Fibroblast of skin of left quadriceps (primary cell): ENCODE results near the gene FBLN7.

Experiments used
- DNase-seq, 2 experiments: peaks; one replicate each; pipeline ENCODE4 v3.0.0-alpha.2; 2013; ENCODE audit warnings: low read depth in 2 of 2

Gene FBLN7

GRCh38 chr2:112140899-112141625 lies 2.9 kb downstream of the FBLN7 start:
- no peak for DNase-seq

DNA sequence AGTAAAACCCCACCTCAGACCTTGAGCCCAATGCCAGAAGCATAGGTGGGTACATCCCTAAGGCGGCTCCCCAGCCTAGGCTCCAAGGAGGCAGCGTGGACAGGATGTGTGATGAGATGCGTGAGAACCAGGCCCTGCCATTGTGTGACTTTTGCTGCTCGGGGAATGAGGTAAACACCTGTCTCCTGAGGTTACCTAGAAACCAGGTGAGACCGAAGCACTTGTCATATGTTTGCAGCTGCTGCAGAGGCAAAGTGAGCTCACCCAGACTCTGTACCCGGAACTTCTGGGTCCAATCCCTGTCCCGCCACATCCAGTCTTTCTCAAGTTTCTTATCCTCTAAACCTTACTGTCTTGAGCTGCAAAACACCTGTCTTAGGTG lies 3.4 kb downstream of the FBLN7 start:
- DNase-seq, result no peak

- DNase-seq, result no peak
These were observed 4.4 kb downstream of the FBLN7 start for GRCh38 chr2:112142525-112143078.

GRCh38 chr2:112143150-112143549 lies 5.0 kb downstream of the FBLN7 start:
- DNase-seq, result no peak

DNA sequence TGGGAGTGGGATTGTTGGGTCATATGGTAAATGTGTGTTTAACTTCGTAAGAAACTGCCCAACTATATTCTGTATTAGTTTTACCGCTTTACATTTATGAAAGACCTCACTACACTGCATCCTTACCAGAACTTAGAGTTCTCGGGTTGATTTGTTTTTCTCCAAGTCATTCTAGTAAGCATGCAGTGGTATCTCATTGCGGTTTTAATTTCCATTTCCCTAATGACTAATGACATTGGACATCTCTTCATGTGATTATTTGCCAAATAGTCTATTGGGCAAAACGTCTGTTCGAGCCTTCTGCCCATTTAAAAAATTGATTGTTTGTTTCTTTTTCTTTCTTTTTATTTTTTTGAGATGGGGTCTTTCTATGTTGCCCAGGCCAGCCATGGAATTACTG lies 6.8 kb downstream of the FBLN7 start:
- DNase-seq, result no peak

- no peak for DNase-seq
These were observed 9.4 kb downstream of the FBLN7 start for GRCh38 chr2:112147382-112148168.

DNA sequence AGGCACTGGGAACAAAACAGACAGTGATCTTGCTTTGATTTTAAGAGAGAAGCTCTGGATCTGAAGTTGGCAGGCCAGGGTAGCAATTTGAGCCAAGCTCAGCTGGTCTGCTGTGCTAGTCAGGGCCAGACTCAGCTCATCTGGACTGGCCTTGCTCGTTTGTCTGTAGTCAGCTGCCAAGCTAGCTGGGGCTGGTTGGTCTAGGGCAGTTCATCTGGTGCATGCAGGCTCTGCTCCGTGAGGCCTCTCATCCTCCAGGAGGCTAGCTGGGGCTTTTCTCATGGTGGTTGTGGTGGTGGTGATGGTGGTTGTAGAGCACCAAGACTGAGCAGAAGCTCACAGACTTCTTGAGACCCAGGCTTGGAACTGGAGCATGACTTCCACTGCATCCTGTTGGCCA lies 10.3 kb downstream of the FBLN7 start:
- DNase-seq, result no peak

DNA sequence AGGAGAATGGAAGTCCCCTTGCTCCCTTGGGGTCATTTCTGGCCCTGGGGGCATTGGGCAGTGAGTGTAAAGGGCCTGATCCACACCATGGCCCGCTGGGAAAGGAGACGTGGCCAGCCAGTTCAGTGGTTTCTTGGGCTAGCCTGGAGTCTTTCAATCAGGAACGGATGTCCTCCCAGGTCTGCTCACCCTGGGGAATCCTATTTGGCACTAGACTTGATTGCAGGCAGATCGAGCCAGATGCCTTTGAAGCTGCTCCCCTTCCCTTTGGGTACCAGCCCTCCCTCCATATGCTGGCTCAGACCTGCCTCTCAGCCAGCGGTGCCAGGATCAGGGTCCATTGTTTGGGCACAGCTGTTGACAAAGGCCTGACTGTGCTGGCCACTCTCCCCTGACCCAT lies 11.0 kb downstream of the FBLN7 start:
- no peak for DNase-seq

DNA sequence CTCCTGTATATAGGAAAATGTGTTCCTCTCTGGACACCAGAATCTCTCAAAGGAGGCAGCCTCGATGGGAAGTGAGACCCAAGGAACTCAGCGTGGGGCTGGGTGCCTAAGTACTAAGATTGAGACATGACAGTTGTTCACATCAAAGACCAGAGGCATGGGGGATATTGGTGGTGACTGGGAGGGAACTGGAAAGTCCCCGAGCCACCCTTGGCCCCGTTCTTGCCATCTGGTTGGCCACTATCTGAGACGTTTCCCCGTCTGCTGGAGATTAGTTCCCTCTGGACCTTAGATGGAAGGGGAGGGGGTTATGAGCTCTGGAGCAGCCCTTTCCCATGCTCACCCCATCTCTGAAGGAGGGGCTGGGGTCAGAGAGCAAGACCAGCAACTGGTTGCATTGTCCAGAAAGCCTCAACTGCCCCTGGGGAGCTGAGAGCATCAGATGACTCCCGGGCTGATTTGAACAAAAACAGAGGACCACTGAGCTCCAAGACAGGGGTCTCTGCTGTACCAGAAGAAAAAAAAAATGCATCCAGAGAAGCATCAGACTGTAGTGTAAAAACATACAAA lies 11.8 kb downstream of the FBLN7 start:
- no peak for DNase-seq

GRCh38 chr2:112150447-112150846 lies 12.3 kb downstream of the FBLN7 start:
- peak; percentile 53 to 54 for DNase-seq

GRCh38 chr2:112150851-112151250 lies 12.7 kb downstream of the FBLN7 start:
- no peak for DNase-seq

GRCh38 chr2:112151271-112151670 lies 13.1 kb downstream of the FBLN7 start:
- no peak for DNase-seq

- DNase-seq, result no peak
These were observed 13.7 kb downstream of the FBLN7 start for GRCh38 chr2:112151701-112152440.

GRCh38 chr2:112152476-112153178 lies 14.4 kb downstream of the FBLN7 start:
- no peak for DNase-seq

GRCh38 chr2:112153179-112153490 lies 14.9 kb downstream of the FBLN7 start:
- no peak for DNase-seq

- DNase-seq, result no peak
These were observed 15.3 kb downstream of the FBLN7 start for GRCh38 chr2:112153501-112153900.

DNA sequence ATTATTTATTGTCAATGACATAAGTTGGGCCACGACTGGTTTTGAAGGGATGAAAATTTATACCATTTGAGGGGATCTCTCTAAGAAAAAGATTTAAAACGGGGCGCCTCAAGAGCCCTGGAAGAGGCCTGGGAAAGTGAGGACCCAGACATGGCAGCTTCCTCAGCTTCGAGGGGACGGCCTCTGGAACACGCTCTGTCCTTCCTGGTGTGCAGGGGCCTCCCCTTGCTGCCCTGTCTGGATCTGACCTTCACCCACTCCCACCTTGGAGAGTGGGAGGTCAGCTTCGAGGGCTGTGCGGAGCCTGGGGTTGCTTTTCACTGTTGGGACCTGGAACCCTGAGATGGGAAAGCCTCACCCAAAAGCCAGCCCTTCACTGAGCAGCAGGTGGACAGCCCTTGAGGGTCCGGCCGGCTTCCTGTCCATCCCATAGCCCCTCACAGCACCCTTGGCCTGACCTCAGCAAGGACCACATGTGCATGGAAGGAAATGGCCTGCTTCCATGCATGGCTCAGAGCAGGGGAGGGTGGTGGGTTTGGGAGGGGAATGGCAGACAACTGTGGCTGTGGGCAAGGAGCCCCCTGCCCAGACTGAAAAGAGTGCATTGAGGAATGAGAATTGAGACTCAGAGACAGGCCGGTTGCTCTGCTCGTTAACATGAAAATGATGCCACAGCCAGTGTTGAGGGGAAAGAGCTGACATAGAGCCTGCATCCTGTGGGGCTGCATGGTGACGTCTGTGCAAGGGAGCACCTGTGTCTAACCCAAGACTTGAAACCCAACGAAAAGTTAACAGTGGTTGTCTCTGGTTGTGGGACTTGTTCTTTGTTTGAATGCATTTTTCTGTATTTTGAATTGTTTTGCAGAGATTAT lies 16.3 kb downstream of the FBLN7 start:
- no peak for DNase-seq

GRCh38 chr2:112155331-112156151 lies 17.4 kb downstream of the FBLN7 start:
- DNase-seq, result no peak

DNA sequence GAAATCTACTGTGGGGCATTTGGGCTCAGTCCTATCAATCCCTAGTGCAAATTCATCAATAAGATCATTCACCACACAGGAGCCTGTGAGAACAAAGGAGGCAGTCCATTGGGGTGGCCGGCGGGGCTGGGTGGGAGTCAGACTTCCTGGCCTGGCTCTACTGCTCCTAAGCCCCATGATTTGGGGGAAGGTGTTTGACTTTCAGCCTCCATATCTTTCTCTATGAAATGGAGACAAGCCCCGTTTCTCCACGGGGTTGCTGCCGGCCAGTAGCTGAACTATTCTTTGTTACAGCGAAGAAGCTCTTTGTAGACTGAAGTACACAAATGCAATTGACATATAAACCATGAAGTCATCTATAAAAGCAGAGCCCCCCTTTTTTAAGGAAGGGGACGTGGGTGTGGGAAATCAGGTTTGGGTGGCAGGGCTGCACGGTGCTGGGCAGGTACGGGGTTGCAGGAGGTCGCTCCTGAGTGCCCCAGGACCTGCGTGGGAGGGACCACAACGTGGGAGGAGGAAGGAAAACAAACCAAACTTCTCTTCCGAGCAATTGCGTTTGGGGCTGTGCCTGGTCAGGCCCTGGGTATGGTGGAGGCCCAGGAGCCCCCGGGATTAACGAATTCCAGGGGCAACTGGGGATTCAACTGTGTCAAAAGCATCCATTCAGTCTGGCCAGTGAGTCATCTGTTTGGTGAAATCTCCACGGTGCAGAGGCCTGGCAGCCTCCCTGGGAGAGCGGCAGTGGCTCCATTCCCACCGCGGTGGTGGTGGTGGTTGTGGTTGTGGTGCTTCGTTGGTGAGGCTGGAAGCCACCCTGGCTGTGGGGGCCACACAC lies 18.2 kb downstream of the FBLN7 start:
- no peak for DNase-seq
